Parathyroid adenoma (tissue), 2 donors: ENCODE measurements around the gene CFAP43.

Source experiments
- H2AFZ ChIP-seq: fragments of 300-600 bp; sonication (generic); one replicate; pipeline ENCODE4 v1.7.0; 2017; ENCODE audit warnings: antibody characterized with exemption, mild to moderate bottlenecking
- H3K27ac ChIP-seq: fragments of 300-600 bp; sonication (generic); one replicate; pipeline ENCODE4 v1.7.0; 2017
- H3K27me3 ChIP-seq: fragments of 300-600 bp; sonication (generic); one replicate; pipeline ENCODE4 v1.7.0; 2017; ENCODE audit warnings: low read length; ENCODE audit not compliant: control insufficient read depth, insufficient read depth
- H3K36me3 ChIP-seq: fragments of 300-600 bp; sonication (generic); one replicate; pipeline ENCODE4 v1.7.0; 2017; ENCODE audit warnings: low read length; ENCODE audit not compliant: control insufficient read depth, insufficient read depth
- H3K4me1 ChIP-seq: fragments of 300-600 bp; sonication (generic); one replicate; pipeline ENCODE4 v1.7.0; 2017; ENCODE audit warnings: control low read depth
- H3K4me2 ChIP-seq: fragments of 300-600 bp; sonication (generic); one replicate; pipeline ENCODE4 v1.7.0; 2017; ENCODE audit warnings: low read length
- H3K4me3 ChIP-seq: fragments of 300-600 bp; sonication (generic); one replicate; pipeline ENCODE4 v1.7.0; 2017; ENCODE audit warnings: low read depth, low read length
- H3K79me2 ChIP-seq: fragments of 300-600 bp; sonication (generic); one replicate; pipeline ENCODE4 v1.7.0; 2017; ENCODE audit warnings: control low read depth
- H3K9ac ChIP-seq: fragments of 300-600 bp; sonication (generic); one replicate; pipeline ENCODE4 v1.7.0; 2017; ENCODE audit warnings: mild to moderate bottlenecking
- H3K9me3 ChIP-seq: fragments of 300-600 bp; sonication (generic); one replicate; pipeline ENCODE4 v1.7.0; 2017; ENCODE audit warnings: low read length; ENCODE audit not compliant: control insufficient read depth
- CTCF ChIP-seq: fragments of 300-600 bp; sonication (generic); IDR thresholded peaks from one replicate; pipeline ENCODE4 v1.7.0; 2017; ENCODE audit warnings: antibody characterized with exemption, mild to moderate bottlenecking
- donor health status: primary hyperparathyroidism.

Gene CFAP43

GRCh38 chr10:104199567-104199966 lies 32.6 kb downstream of the CFAP43 start:
- H3K9ac ChIP-seq = no peak overlapping the region
- H3K36me3 ChIP-seq = no peaks in the 10 kb centered on the region
- H3K79me2 ChIP-seq = no peaks in the 10 kb centered on the region
- no peak overlapping the region for H3K4me2 ChIP-seq
- no peaks in the 10 kb centered on the region for H3K4me1 ChIP-seq
- TF ChIP-seq CTCF = no peak
- H3K9me3 ChIP-seq = no peaks in the 10 kb centered on the region
- H3K27ac ChIP-seq = no peak overlapping the region
- H3K4me3 ChIP-seq = no peak overlapping the region
- H2AFZ ChIP-seq = no peak overlapping the region
- H3K27me3 ChIP-seq = no peaks in the 10 kb centered on the region

- H3K27me3 ChIP-seq = no peaks in the 10 kb centered on the region
- no peaks in the 10 kb centered on the region for H3K36me3 ChIP-seq
- no peak for TF ChIP-seq CTCF
- H3K4me2 ChIP-seq = no peak overlapping the region
- no peak overlapping the region for H3K9ac ChIP-seq
- no peaks in the 10 kb centered on the region for H3K9me3 ChIP-seq
- H3K4me3 ChIP-seq = no peak overlapping the region
- no peak overlapping the region for H2AFZ ChIP-seq
- H3K79me2 ChIP-seq = no peaks in the 10 kb centered on the region
- H3K27ac ChIP-seq = no peak overlapping the region
- no peaks in the 10 kb centered on the region for H3K4me1 ChIP-seq
These were observed 34.8 kb downstream of the CFAP43 start for GRCh38 chr10:104197364-104197763.

DNA sequence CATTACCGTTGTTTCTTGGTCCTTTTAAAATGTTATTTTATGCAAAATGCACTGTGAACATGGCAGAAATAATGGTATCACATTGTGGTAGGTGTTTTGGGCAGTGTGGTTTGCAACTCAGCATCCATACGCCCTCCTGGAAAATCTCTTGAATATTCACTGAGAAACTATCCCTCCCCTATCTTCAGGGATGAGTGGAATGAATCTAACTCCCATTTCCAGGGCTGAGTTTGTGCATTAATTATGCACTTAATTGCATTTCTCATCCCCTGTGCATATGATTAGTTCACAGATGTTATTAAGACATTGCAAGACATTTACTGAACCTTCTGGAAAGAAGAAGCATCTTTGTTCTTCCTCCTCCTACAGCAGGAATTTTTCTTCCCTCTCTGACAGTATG lies 36.5 kb downstream of the CFAP43 start:
- Histone ChIP-seq H2AFZ (no peak overlapping the region), H3K27ac (no peak overlapping the region), H3K9ac (no peak overlapping the region), H3K79me2 (no peaks in the 10 kb centered on the region), H3K4me1 (no peaks in the 10 kb centered on the region), H3K27me3 (no peaks in the 10 kb centered on the region), H3K9me3 (no peaks in the 10 kb centered on the region), H3K4me2 (no peak overlapping the region), H3K36me3 (no peaks in the 10 kb centered on the region), H3K4me3 (no peak overlapping the region)
- no peak for TF ChIP-seq CTCF

GRCh38 chr10:104193787-104194186 lies 38.4 kb downstream of the CFAP43 start:
- no peak overlapping the region for H3K4me3 ChIP-seq
- H3K27ac ChIP-seq = no peak overlapping the region
- H3K9me3 ChIP-seq = no peaks in the 10 kb centered on the region
- no peaks in the 10 kb centered on the region for H3K36me3 ChIP-seq
- H2AFZ ChIP-seq = no peak overlapping the region
- H3K4me1 ChIP-seq = no peaks in the 10 kb centered on the region
- no peaks in the 10 kb centered on the region for H3K79me2 ChIP-seq
- TF ChIP-seq CTCF = no peak
- no peak overlapping the region for H3K4me2 ChIP-seq
- no peak overlapping the region for H3K9ac ChIP-seq
- no peaks in the 10 kb centered on the region for H3K27me3 ChIP-seq

- no peaks in the 10 kb centered on the region for H3K4me1 ChIP-seq
- no peaks in the 10 kb centered on the region for H3K9me3 ChIP-seq
- no peaks in the 10 kb centered on the region for H3K79me2 ChIP-seq
- no peak overlapping the region for H2AFZ ChIP-seq
- H3K9ac ChIP-seq = no peak overlapping the region
- no peaks in the 10 kb centered on the region for H3K27me3 ChIP-seq
- no peak for TF ChIP-seq CTCF
- H3K4me3 ChIP-seq = no peak overlapping the region
- no peaks in the 10 kb centered on the region for H3K36me3 ChIP-seq
- H3K27ac ChIP-seq = no peak overlapping the region
- H3K4me2 ChIP-seq = no peak overlapping the region
These were observed 41.5 kb downstream of the CFAP43 start for GRCh38 chr10:104190695-104191094.
